HS-5 (cell line): ENCODE results near the gene FAM209A.
"Not testable (repeated sequence)": the region's sequence is repeated elsewhere in the genome, so short reads cannot be mapped to it uniquely, and the experiment has no call there.

ENCODE experiments used
- DNase-seq: peaks from one replicate; pipeline ENCODE4 v3.0.0-alpha.2; 2012; ENCODE audit warnings: low read depth

FAM209A gene, protein sequence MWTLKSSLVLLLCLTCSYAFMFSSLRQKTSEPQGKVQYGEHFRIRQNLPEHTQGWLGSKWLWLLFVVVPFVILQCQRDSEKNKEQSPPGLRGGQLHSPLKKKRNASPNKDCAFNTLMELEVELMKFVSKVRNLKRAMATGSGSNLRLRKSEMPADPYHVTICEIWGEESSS

GRCh38 chr20:56524444-56524843, at the start of gene FAM209A:
Gene FAM209A (plus strand): TSS chr20:56524744. CDS start chr20:56524809, 65 bp downstream.
- not testable (repeated sequence) for DNase-seq

DNA sequence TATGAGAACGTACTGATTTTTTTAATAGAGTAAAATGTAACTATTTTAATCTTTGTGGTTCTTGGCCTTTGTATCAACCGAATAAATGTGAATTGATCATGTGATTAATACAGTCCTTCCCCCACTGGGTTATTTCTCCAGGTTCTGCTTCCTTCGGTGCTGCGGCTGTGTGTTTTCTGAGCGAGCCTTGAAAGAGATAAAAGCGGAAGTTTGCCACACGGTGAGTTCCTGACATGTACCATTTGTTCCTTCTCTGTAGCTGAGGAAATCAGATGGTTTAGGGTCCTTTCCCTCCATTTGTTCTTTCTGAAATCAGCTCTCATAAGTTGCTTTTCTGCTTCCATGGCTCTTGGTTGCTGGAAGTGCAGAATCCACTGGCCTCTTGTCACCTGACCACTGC, 40.6 kb upstream of the FAM209A start:
- no peak for DNase-seq

DNA sequence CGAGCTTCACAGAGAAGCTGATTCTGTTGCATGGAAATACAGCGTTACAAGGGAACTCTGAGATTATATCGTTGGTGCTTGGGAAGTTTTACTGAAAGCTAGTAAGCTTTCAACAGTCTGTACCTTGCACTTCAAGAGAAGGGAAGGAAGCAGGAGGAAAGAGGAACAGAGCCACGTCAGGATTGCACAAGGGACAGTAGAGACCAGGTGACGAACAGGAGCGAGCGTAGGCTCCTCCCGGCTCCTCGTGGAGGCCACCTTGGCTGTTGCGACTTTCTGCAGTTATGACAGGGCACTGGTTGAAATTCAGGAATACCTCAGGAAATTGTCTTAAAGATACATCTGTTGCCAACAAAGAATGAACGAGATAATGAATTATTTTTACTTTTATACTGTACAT, 37.3 kb upstream of the FAM209A start:
- no peak for DNase-seq

GRCh38 chr20:56488566-56488965, 36.0 kb upstream of the FAM209A start:
- no peak for DNase-seq

DNA sequence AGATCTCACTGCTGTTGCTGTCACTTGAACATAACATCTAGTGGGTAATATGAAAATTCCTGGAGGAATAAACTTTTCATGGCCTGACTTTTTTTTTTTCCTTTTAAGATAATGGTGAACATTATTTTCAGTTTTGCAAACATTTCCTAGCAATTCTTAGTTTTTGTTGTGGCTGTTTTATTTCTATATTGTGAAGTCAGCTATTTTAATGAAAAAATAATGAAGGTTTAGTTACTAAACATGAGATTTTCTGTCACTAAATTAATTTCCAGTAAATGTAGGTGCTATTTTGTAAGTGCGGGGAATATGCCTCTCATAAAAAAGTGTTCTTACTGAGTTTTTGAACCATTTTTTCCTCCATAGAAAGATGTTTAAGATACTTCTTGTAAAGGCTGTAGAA, 23.4 kb upstream of the FAM209A start:
- DNase-seq = no peak

DNA sequence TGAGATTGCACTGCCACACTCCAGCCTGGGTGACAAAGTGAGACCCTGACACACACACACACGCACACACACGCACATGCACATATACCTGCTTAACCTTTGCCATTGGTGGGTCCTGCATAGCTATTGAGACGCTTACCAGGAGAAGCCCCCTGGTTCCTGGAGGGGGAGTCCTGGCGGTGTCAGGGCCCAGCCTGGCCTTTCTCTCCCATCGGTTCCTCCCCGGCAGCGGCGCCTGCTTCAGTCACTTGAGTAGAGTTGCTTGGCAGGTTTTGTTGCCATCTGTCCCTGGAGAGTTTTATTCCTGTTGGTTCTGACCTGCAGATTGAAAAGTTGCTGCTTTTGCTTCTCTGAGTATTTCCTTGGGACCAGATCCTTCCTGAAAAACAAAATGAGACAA, 20.6 kb upstream of the FAM209A start:
- DNase-seq = no peak

DNA sequence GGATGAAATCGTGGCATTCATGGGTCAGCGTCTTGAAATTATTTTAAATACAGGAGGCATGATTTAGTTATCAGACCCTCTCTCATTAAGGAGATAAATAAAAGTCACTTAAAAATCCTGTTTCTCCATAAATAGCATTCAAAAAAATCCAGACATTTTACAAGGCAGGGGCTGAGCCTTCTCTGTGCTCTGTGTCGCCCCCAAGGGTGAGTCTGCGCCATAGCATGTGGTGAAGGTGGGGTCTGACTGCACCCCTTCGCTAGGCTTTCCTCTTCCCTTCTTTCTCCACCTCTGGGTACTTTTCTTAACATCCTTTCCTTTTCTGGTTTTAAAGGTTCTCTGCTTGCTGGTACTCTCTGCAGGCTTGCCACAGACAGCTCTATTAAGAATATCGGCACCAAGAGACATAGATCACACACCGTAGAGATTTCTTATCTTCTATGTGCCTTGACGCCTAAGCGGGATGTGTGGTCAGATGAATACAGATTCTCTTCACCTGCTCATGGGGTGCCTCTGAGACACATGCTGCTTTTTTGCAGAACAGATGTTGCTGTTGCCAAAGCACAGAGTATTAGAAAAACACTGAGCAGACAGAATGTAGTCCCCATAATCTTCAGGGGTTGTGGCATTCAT, 20.1 kb upstream of the FAM209A start:
- DNase-seq = no peak

DNA sequence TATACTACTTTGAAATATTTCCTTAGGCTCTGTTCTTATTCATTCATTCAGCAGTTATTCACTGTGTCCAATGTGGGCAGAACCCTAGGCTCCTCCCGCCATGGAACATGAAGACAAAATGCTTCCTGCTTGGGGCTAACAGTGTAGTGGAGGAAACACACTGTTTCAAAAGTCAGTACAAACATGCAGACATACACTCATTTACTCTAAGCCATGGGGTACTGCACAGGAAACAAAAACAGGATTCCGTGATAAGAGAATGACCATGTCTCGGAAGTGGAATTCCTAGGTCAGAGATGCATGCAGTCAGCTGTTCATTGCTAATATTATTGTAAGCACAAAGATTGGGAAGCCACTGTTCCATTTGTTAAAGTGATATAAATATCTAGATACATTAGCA, 18.4 kb upstream of the FAM209A start:
- DNase-seq = no peak

- no peak for DNase-seq
Measured at GRCh38 chr20:56511926-56512325, 12.6 kb upstream of the FAM209A start.

DNA sequence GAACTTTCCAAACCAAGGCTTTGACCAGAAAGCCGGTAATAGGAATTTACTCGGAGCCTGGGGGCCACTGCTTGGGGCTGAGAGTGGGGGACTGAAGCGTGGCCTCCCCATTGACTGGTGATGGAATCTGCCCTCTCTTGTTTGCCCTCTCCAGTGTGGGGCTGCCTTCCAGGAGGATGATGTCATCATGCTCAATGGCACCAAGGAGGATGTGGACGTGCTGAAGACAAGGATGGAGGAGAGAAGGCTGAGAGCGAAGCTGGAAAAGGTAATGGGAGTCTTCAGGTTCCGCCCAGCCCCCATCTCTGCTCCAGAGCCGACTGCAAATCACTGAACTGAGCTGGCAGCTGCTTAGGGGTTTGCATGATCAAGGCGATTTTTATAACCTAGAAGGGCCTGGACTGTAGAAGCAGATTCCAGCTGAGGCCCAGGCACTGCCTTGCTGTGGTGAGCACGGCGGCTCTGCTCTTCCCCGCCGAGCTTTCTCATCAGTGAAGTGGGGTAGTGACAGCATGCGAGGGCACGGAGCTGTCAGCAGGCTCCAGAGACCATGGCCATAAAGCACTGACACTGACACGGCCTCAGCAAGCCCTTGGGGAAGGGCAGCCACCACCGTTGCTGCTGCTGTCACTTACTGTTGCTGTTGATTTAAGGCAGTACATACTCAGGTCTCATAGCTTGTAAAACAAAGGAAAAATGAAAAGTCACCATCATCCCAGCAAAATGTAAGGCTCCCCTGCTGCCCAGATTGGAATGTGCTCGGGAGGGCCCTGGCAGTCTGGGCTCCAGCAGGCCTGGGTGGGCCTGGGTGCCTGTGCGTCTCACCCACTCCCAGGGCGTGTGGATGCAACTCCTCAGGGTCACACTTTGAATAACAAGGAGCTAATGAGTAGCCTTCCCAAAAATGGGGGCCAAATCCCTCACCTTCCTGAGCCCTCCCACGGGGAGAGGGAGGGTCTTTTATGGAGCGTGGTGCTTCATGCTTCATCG, 11.1 kb upstream of the FAM209A start:
- no peak for DNase-seq

DNA sequence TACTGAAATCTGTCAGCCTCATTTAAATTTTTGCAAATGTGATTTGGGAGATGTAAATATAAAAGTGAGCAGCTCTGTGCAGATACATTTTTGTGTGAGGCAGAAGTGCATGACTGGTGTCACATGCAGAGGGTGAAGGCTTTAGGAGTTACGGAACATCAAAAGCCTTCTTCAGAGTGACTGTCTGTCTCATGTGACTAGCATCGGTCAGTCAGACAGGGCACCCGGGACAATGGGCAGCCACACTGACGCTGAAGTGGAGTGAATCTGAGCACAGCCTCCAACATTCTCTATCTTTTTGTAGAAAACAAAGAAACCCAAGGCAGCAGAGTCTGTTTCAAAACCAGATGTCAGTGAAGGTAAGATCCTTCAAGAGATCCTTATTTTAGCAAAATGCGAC, 7.9 kb upstream of the FAM209A start:
- no peak for DNase-seq

GRCh38 chr20:56517211-56517610, 7.3 kb upstream of the FAM209A start:
- no peak for DNase-seq

DNA sequence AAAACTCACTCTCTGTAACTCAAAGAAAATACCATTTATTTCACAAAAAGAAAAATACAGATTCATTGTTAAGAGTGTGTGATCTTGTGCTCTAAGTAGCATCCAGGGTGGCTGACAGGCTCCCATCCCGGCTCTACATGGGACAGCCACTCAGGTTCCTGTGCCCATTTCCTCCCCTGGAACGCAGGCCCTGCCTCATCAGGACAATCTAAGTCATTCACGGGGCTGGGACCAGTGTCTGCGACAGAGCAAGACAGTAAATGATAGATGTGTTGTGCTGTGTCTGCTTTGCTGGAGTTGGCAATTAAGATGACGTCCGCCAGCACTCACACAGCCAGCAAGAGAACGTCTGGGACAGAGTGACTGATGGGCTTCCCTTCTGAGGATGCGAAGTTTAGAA, 6.9 kb upstream of the FAM209A start:
- no peak for DNase-seq

DNA sequence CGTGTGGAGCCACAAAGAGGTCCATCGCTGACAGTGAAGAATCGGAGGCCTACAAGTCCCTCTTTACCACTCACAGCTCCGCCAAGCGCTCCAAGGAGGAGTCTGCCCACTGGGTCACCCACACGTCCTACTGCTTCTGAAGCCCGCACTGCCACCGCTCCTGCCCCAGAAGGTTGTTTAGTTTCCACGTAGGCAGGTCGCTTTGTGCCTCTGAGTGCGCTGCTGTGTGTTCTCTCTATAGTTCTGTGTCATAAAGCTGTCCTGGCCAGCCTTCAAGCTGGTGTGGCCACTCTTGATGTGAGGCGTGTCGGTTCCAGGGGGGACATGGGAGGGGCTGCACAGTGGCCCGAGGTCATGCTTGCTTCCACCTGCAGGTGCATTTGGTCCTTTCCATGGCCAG, 6.4 kb upstream of the FAM209A start:
- DNase-seq = no peak

DNA sequence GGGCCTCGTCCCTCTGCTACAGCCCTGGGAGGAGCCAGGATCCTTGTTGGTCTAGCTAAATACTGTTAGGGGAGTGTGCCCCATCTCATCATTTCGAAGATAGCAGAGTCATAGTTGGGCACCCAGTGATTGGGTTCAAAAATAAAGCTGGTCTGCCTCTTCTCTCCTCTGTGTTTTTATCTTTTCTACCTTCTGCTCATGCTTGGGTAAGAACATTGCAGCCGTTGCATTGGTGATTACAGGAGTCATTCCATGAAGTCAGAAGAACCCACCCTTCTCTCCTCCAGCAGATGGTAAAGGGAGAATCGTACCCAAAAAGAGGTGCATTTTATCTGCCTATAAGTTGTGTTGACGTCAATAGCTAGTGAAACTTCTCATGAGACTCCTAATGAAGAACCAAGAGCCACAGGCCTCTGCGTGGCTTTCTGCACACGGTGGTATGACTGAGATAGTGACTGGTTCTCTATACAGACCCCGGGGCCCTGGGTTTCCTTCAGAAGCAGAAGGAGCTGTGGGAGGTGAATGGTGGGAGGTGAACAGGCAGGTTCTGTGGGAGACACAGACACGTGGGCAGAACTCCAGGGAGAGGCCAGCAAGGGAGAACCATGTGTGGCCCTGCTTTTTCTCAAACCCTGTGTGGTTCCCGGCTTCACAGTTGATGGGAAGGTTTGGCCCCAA, 5.7 kb upstream of the FAM209A start:
- DNase-seq = no peak

GRCh38 chr20:56519551-56519950, 5.0 kb upstream of the FAM209A start:
- no peak for DNase-seq

GRCh38 chr20:56520180-56520579, 4.4 kb upstream of the FAM209A start:
- no peak for DNase-seq

DNA sequence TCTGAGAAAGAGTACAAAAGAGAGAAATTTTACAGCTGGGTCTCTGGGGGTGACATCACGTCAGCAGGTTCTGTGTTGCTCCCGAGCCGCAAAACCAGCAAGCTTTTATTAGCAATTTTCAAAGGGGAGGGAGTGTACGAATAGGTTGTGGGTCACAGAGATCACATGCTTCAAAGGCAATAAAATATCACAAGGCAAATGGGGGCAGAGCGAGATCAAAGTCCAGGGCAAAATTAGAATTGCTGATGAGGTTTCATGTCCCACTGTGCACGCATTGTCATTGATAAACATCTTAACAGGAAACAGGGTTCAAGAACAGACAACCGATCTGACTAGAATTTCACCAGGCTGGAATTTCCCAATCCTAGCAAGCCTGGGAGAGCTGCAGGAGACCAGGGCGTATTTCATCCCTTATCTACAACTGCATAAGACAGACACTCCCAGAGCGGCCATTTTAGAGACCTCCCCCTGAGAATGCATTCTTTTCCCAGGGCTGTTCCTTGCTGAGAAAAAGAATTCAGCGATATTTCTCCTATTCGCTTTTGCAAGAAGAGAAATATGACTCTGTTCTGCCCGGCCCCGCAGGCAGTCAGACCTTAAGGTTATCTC, 3.7 kb upstream of the FAM209A start:
- DNase-seq = not testable (repeated sequence)

GRCh38 chr20:56522311-56522710, 2.2 kb upstream of the FAM209A start:
- no peak for DNase-seq

- no peak for DNase-seq
Measured at GRCh38 chr20:56527521-56527920, 3.0 kb downstream of the FAM209A start.

- not testable (repeated sequence) for DNase-seq
Measured at GRCh38 chr20:56532946-56533345, 8.4 kb downstream of the FAM209A start, which contains the start of gene FAM209B. Gene FAM209B (plus strand): TSS chr20:56533246. CDS start chr20:56533342, 96 bp downstream.

- no peak for DNase-seq
Measured at GRCh38 chr20:56537997-56538396, 13.5 kb downstream of the FAM209A start.
